OCI-M1 (cell line): ENCODE data around the gene LDB2.
A peak's percentile ranks its signal among the peaks of the same experiment; 100 is the strongest.

Experiments used
- DNase-seq: peaks from one replicate; lab custom pipeline; 2025; lab: John Stamatoyannopoulos, UW

LDB2 gene

GRCh38 chr4:16802044-16802443, 96.4 kb downstream of the LDB2 start:
- DNase-seq = no peak

GRCh38 chr4:16801356-16801755, 97.1 kb downstream of the LDB2 start:
- DNase-seq = no peak

GRCh38 chr4:16794816-16795445, 103.5 kb downstream of the LDB2 start:
- peak; percentile 78 for DNase-seq

- DNase-seq = no peak
Measured at GRCh38 chr4:16791460-16791859, 107.0 kb downstream of the LDB2 start.

- no peak for DNase-seq
Measured at GRCh38 chr4:16790508-16790907, 107.9 kb downstream of the LDB2 start.

GRCh38 chr4:16788868-16789267, 109.6 kb downstream of the LDB2 start:
- no peak for DNase-seq

GRCh38 chr4:16785793-16786527, 112.5 kb downstream of the LDB2 start:
- peak; percentile 40 for DNase-seq

GRCh38 chr4:16783119-16783518, 115.3 kb downstream of the LDB2 start:
- no peak for DNase-seq

GRCh38 chr4:16779028-16779675, 119.3 kb downstream of the LDB2 start:
- DNase-seq = no peak

- DNase-seq = no peak
Measured at GRCh38 chr4:16777726-16778125, 120.7 kb downstream of the LDB2 start.

GRCh38 chr4:16775411-16776154, 122.9 kb downstream of the LDB2 start:
- no peak for DNase-seq

GRCh38 chr4:16772366-16772850, 126.0 kb downstream of the LDB2 start:
- no peak for DNase-seq

- no peak for DNase-seq
Measured at GRCh38 chr4:16770710-16771285, 127.6 kb downstream of the LDB2 start.

- DNase-seq = no peak
Measured at GRCh38 chr4:16767861-16768260, 130.6 kb downstream of the LDB2 start.

- no peak for DNase-seq
Measured at GRCh38 chr4:16767251-16767650, 131.2 kb downstream of the LDB2 start.

GRCh38 chr4:16765546-16765945, 132.9 kb downstream of the LDB2 start:
- DNase-seq = no peak

GRCh38 chr4:16764622-16765021, 133.8 kb downstream of the LDB2 start:
- DNase-seq = no peak

GRCh38 chr4:16760617-16761363, 137.7 kb downstream of the LDB2 start:
- no peak for DNase-seq

- no peak for DNase-seq
Measured at GRCh38 chr4:16759931-16760582, 138.4 kb downstream of the LDB2 start.

- no peak for DNase-seq
Measured at GRCh38 chr4:16758816-16759215, 139.6 kb downstream of the LDB2 start.

- no peak for DNase-seq
Measured at GRCh38 chr4:16758255-16758654, 140.2 kb downstream of the LDB2 start.
